Osteoblast (primary cell): ENCODE results near the gene LTBP1. TPM values are rescaled to one million over a fixed set of nuclear protein-coding genes. Genes with fewer than 3 reads are reported as not detected.

Experiments used
- DNase-seq: peaks from one replicate; pipeline ENCODE4 v3.0.0; 2011; ENCODE audit warnings: low spot score, mixed read lengths; ENCODE audit not compliant: insufficient read length; ENCODE audit errors: missing footprints
- H2AFZ ChIP-seq: 2 replicates; pipeline ENCODE4 v1.6.0; 2011; ENCODE audit warnings: mild to moderate bottlenecking, low read length
- H3K27ac ChIP-seq: 2 replicates; pipeline ENCODE4 v1.5.1; 2011; ENCODE audit warnings: mild to moderate bottlenecking, low read depth, low read length, moderate library complexity
- H3K27me3 ChIP-seq: 2 replicates; pipeline ENCODE4 v1.6.0; 2012; ENCODE audit warnings: mild to moderate bottlenecking, control low read depth, inconsistent platforms, low read length, moderate library complexity; ENCODE audit not compliant: insufficient read depth
- H3K36me3 ChIP-seq: 2 replicates; pipeline ENCODE4 v1.5.1; 2011; ENCODE audit warnings: mild to moderate bottlenecking, low read length, control low read depth, moderate library complexity; ENCODE audit not compliant: insufficient read depth
- H3K4me1 ChIP-seq: 2 replicates; pipeline ENCODE4 v1.5.1; 2011; ENCODE audit warnings: mild to moderate bottlenecking, low read length, control low read depth, moderate library complexity; ENCODE audit not compliant: insufficient read depth
- H3K4me2 ChIP-seq: 2 replicates; pipeline ENCODE4 v1.6.0; 2011; ENCODE audit warnings: mild to moderate bottlenecking, low read length; ENCODE audit not compliant: insufficient read depth
- H3K4me3 ChIP-seq: fragments of 200-600 bp; sonication (generic); 3 replicates; pipeline ENCODE4 v1.5.1; 2012; ENCODE audit warnings: mild to moderate bottlenecking, low read length, inconsistent platforms; ENCODE audit not compliant: insufficient read depth
- H3K79me2 ChIP-seq: 2 replicates; pipeline ENCODE4 v1.6.0; 2012; ENCODE audit warnings: mild to moderate bottlenecking, low read length, control low read depth, inconsistent platforms; ENCODE audit not compliant: insufficient read depth
- H3K9me3 ChIP-seq: 2 replicates; pipeline ENCODE4 v1.5.1; 2011; ENCODE audit warnings: low read depth, low read length, control low read depth
- H4K20me1 ChIP-seq: 2 replicates; pipeline ENCODE4 v1.6.0; 2012; ENCODE audit warnings: mild to moderate bottlenecking, low read length, control low read depth; ENCODE audit not compliant: insufficient read depth
- total RNA-seq: library from RNA; depleted of rRNA; stranded (reverse); fragments of >200 nt; gene quantifications from 2 replicates; pipeline ENCODE4 v1.2.3, GENCODE V29; 2012
- TF ChIP-seq, protein P1 (sequence below): IDR thresholded peaks from 2 replicates; pipeline ENCODE4 v1.5.1; 2011; ENCODE audit warnings: mild to moderate bottlenecking, low read depth, low read length, moderate library complexity; ENCODE audit errors: extremely low read depth

The LTBP1 gene
- total RNA-seq, 1 donor, result 224 TPM

DNA sequence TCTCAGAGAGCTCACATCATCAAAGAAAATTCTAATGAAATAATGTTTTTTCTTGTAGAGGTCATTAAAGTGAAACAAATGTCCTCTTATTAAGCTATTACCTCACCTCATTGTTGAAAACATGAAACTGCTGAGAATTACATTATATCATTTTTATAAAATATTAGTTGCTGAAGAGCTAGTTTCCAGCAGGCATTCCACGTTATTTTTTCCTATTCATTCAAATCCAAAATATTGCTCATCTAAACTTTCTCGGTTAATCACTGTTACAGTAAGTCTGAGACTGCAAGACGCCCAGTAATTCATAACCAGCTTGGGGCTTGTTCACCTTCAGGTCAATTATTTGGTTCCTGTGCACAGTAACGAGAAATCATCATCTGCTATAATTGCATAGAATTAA is 391.2 kb downstream of the LTBP1 start:
- no peak overlapping the region for H3K4me2 ChIP-seq
- H3K4me3 ChIP-seq, result no peak overlapping the region
- TF ChIP-seq, protein P1, sequence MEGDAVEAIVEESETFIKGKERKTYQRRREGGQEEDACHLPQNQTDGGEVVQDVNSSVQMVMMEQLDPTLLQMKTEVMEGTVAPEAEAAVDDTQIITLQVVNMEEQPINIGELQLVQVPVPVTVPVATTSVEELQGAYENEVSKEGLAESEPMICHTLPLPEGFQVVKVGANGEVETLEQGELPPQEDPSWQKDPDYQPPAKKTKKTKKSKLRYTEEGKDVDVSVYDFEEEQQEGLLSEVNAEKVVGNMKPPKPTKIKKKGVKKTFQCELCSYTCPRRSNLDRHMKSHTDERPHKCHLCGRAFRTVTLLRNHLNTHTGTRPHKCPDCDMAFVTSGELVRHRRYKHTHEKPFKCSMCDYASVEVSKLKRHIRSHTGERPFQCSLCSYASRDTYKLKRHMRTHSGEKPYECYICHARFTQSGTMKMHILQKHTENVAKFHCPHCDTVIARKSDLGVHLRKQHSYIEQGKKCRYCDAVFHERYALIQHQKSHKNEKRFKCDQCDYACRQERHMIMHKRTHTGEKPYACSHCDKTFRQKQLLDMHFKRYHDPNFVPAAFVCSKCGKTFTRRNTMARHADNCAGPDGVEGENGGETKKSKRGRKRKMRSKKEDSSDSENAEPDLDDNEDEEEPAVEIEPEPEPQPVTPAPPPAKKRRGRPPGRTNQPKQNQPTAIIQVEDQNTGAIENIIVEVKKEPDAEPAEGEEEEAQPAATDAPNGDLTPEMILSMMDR, result no peak
- no peaks in the 10 kb centered on the region for H4K20me1 ChIP-seq
- H3K27me3 ChIP-seq, result no peaks in the 10 kb centered on the region
- no peaks in the 10 kb centered on the region for H3K9me3 ChIP-seq
- no peak overlapping the region for H2AFZ ChIP-seq
- peaks cover 20% of the 10 kb centered on the region for H3K36me3 ChIP-seq
- no peak overlapping the region for H3K27ac ChIP-seq
- H3K4me1 ChIP-seq, result no peaks in the 10 kb centered on the region
- H3K79me2 ChIP-seq, result no peaks in the 10 kb centered on the region
- no peak for DNase-seq

DNA sequence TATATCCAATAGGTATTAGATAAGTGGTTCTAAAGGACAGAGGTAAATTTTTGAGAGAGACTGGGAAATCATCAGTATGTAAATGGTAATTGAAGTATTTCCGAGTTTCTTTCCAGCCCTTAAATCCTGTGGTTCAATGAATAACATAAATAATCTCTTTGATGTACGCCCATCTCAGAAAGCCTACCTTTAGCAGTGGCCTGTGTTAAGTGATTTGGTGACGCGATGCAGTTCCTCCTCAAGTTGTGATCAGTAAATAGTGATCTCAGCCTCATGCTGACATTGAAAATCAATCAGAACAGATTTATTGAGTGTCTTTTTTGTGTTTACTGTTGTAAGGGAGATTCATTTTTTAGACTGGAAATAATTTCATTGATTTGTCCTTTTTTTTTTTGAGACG is 392.5 kb downstream of the LTBP1 start:
- H3K27me3 ChIP-seq, result no peaks in the 10 kb centered on the region
- H3K4me3 ChIP-seq, result no peak overlapping the region
- H3K79me2 ChIP-seq, result no peaks in the 10 kb centered on the region
- no peak overlapping the region for H2AFZ ChIP-seq
- DNase-seq, result no peak
- no peaks in the 10 kb centered on the region for H3K9me3 ChIP-seq
- no peaks in the 10 kb centered on the region for H4K20me1 ChIP-seq
- TF ChIP-seq, protein P1, result no peak
- no peak overlapping the region for H3K27ac ChIP-seq
- no peak overlapping the region for H3K4me2 ChIP-seq
- H3K36me3 ChIP-seq, result peaks cover 22% of the 10 kb centered on the region
- H3K4me1 ChIP-seq, result no peaks in the 10 kb centered on the region

DNA sequence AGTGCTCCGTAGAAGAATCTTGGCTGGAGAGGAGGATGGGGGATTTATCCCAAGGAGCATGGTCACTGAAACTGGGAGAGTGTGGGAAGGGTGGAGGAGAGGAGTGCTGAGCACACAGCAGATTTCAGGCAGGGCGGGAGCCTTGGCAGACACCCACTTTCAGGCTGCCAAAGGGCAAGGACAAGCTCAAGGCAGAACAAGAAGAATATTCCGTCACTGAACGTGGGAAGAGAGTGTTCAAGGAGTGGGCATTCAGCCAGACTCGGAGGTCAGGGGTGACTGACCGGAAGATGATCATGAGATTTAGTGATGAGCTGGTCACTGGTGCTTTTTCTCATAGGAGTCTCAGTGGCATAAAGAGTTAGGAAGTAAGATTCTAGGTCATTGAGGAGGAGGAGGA is 393.5 kb downstream of the LTBP1 start:
- no peak overlapping the region for H2AFZ ChIP-seq
- TF ChIP-seq, protein P1, result no peak
- H3K36me3 ChIP-seq, result peaks cover 32% of the 10 kb centered on the region
- no peaks in the 10 kb centered on the region for H3K27me3 ChIP-seq
- no peaks in the 10 kb centered on the region for H4K20me1 ChIP-seq
- no peak for DNase-seq
- H3K4me3 ChIP-seq, result no peak overlapping the region
- H3K4me2 ChIP-seq, result no peak overlapping the region
- no peaks in the 10 kb centered on the region for H3K9me3 ChIP-seq
- H3K27ac ChIP-seq, result no peak overlapping the region
- no peaks in the 10 kb centered on the region for H3K79me2 ChIP-seq
- H3K4me1 ChIP-seq, result no peaks in the 10 kb centered on the region

DNA sequence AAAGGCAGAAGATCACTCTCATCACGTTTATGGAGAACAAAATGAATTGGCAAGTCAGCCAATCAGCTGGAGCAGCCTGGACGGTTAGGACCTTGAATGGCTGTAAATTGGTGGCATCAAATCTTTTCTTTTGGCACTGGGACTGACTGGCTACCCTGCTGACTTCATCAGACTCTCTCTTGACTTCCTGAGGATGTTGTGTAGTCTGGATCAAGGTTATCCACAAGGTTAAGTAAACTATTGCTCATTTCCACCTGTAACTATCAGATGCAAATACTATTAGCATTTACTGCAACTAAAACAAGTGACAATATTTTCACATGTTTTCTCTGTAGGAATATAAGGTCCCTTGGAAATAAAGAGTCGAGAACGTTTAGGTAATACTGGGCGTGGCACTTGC is 395.4 kb downstream of the LTBP1 start:
- Histone ChIP-seq H3K27ac (no peak overlapping the region), H3K4me1 (no peaks in the 10 kb centered on the region), H4K20me1 (no peaks in the 10 kb centered on the region), H3K27me3 (no peaks in the 10 kb centered on the region), H3K36me3 (peaks cover 28% of the 10 kb centered on the region), H3K4me2 (no peak overlapping the region), H3K9me3 (no peaks in the 10 kb centered on the region), H2AFZ (no peak overlapping the region), H3K4me3 (no peak overlapping the region), H3K79me2 (no peaks in the 10 kb centered on the region)
- DNase-seq, result no peak
- TF ChIP-seq, protein P1, result no peak
